D341Med (cell line): Measurements from ENCODE around the gene FABP6.
"Not testable (repeated sequence)": the region's sequence is repeated elsewhere in the genome, so short reads cannot be mapped to it uniquely, and the experiment has no call there.

ENCODE experiments used
- DNase-seq: peaks from one replicate; pipeline ENCODE4 v3.0.0; 2012; ENCODE audit warnings: low spot score

The FABP6 gene

GRCh38 chr5:160221082-160221481 lies 8.2 kb upstream of the FABP6 start:
- no peak for DNase-seq

- DNase-seq: no peak
These were observed 2.3 kb upstream of the FABP6 start for GRCh38 chr5:160227012-160227411.

GRCh38 chr5:160230686-160231527 lies 1.6 kb downstream of the FABP6 start:
- no peak for DNase-seq

- no peak for DNase-seq
These were observed 2.6 kb downstream of the FABP6 start for GRCh38 chr5:160231783-160232342.

- DNase-seq: no peak
These were observed 3.9 kb downstream of the FABP6 start for GRCh38 chr5:160233215-160233614.

- DNase-seq: no peak
These were observed 6.4 kb downstream of the FABP6 start for GRCh38 chr5:160235731-160236130.

- DNase-seq: no peak
These were observed 8.3 kb downstream of the FABP6 start for GRCh38 chr5:160237571-160238093.

GRCh38 chr5:160240350-160240749 lies 11.0 kb downstream of the FABP6 start:
- no peak for DNase-seq

- no peak for DNase-seq
These were observed 12.8 kb downstream of the FABP6 start for GRCh38 chr5:160242145-160242544.

- peak; percentile 81 for DNase-seq
These were observed 16.3 kb downstream of the FABP6 start for GRCh38 chr5:160245506-160246086.

- DNase-seq: not testable (repeated sequence)
These were observed 20.3 kb downstream of the FABP6 start for GRCh38 chr5:160249570-160249969.

GRCh38 chr5:160250226-160250625 lies 20.9 kb downstream of the FABP6 start:
- DNase-seq: no peak

- no peak for DNase-seq
These were observed 21.5 kb downstream of the FABP6 start for GRCh38 chr5:160250826-160251225.

- DNase-seq: no peak
These were observed 22.3 kb downstream of the FABP6 start for GRCh38 chr5:160251406-160252155.

GRCh38 chr5:160252916-160253315 lies 23.6 kb downstream of the FABP6 start:
- DNase-seq: no peak

GRCh38 chr5:160253441-160253840 lies 24.1 kb downstream of the FABP6 start:
- no peak for DNase-seq

- DNase-seq: no peak
These were observed 25.4 kb downstream of the FABP6 start for GRCh38 chr5:160254706-160255105.

GRCh38 chr5:160259341-160259740 lies 30.0 kb downstream of the FABP6 start:
- DNase-seq: no peak

- no peak for DNase-seq
These were observed 30.9 kb downstream of the FABP6 start for GRCh38 chr5:160260006-160260775.

GRCh38 chr5:160260881-160261815 lies 31.8 kb downstream of the FABP6 start:
- DNase-seq: peak; percentile 19
